HepG2 (cell line): Measurements from ENCODE around the gene NRDE2.

Experiments used
- DPF2 ChIP-seq: sonication (generic); formaldehyde crosslinking; IDR thresholded peaks from 2 replicates; pipeline ENCODE4 v1.4.0; 2020; ENCODE audit warnings: mild to moderate bottlenecking, low read depth, missing genetic modification reagents, borderline replicate concordance
- ETV5 ChIP-seq: IDR thresholded peaks from 2 replicates; pipeline ENCODE4 v1.6.1; 2018; ENCODE audit warnings: missing biosample characterization, missing genetic modification reagents, inconsistent platforms, borderline replicate concordance
- MLXIP ChIP-seq: sonication (generic); formaldehyde crosslinking; IDR thresholded peaks from 2 replicates; pipeline ENCODE4 v1.9.0; 2021; ENCODE audit warnings: missing genetic modification reagents, borderline replicate concordance

GRCh38 chr14:90275458-90275814 is 56.3 kb downstream of the NRDE2 start:
- no peak for TF ChIP-seq ETV5 (CRISPR knock-in tag)
- TF ChIP-seq MLXIP (CRISPR knock-in tag): no peak
- no peak for TF ChIP-seq DPF2 (CRISPR knock-in tag)
